Stimulated activated CD4-positive, alpha-beta T cell treated with anti-CD3 and anti-CD28 coated beads, Interleukin-2, amount 100 ng/mL, for 4 hours (primary cell): ENCODE data around the gene GPM6B.
"Not testable (repeated sequence)": the region's sequence is repeated elsewhere in the genome, so short reads cannot be mapped to it uniquely, and the experiment has no call there.

Source experiments
- DNase-seq: peaks from one replicate; pipeline ENCODE4 v3.0.0-alpha.2; 2020; ENCODE audit warnings: low read depth

GPM6B gene

DNA sequence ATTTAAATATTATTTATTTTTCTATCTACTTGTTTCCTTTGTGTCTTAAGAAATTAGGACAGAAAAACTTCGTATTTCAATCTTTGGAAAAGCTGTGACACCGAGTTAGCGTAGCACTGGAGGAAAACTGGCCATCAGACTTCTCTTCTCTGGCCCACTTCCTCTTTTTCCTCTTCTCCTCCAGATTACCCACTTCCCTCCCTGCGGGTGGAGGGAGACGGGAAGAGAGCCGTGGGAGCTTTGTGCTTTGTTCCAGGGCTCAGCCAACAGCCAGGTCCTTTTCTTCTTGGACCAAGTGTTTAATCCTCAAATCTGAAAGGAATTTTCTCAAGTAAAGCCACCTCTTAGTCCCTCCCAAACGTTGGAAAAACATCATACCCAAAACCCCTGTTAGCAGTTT lies 52.6 kb downstream of the GPM6B start:
- DNase-seq, result no peak

DNA sequence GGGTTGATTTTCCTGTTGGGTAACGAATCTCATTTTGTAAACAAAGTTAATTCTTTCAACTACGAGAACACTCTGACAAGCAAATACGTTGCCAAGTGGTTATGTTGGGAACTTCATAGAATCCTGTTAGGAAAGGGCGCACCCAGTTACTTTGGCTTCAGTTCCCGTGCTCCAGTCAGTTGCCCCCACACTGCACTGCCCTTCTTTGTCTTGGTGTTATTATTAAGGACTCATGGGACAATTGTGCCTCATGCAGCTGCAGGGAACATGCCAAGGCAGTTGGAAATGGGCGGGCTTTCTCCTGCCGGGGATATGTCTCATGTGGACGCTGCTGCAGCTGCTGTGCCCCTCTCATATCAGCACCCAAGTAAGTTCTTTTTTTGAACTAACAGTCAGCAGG lies 53.4 kb downstream of the GPM6B start:
- DNase-seq, result no peak

- no peak for DNase-seq
Observed at GRCh38 chrX:13761606-13762414, 55.1 kb downstream of the GPM6B start.

GRCh38 chrX:13760426-13760825 lies 56.5 kb downstream of the GPM6B start:
- DNase-seq, result no peak

DNA sequence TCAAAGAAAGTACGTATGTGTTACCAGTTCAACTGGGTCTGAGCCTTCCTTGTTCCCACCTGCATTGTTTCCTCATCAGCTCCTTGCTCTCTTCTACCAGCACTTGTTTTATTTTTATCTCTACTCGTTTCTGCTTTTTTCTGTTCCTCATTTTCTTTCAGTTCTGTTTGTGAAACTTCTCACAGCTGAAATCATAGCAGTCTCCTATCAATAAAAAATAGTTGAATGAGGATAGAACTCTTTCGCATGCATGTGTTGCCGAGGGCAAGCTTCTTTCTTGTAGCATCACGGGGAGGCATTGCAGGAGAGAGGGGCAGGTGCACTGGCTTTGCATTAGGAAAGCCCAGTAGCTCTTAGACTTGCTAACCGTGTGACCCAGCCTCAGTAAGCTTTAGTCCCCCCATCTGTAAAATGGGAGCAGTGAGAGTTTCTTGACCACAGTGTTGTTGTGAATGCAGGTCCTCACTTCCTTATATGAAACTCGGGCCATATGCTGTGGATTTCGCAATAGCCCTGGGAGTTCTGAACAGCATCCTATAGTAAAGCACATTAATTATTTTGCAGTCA lies 57.7 kb downstream of the GPM6B start:
- DNase-seq, result no peak

GRCh38 chrX:13756381-13756780 lies 60.5 kb downstream of the GPM6B start:
- no peak for DNase-seq

- no peak for DNase-seq
Observed at GRCh38 chrX:13755254-13755653, 61.6 kb downstream of the GPM6B start.

DNA sequence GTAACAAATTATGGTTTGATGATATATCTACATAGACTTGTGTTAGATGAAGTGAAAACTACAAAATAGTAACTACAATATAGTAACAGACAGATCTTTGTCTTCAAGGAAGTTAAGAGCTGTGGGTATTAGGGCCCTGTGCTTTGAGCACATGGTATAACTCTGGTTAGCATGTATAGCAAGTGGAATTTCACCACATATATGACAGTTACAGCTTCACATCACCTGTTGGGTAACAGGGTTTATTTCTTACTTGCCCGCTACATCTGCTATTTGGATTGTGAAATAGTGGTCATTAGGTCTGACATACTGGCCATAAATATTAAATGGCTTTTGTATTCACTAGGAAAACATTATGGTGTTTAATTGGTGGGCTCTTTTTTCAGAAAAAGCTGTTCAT lies 62.1 kb downstream of the GPM6B start:
- no peak for DNase-seq

DNA sequence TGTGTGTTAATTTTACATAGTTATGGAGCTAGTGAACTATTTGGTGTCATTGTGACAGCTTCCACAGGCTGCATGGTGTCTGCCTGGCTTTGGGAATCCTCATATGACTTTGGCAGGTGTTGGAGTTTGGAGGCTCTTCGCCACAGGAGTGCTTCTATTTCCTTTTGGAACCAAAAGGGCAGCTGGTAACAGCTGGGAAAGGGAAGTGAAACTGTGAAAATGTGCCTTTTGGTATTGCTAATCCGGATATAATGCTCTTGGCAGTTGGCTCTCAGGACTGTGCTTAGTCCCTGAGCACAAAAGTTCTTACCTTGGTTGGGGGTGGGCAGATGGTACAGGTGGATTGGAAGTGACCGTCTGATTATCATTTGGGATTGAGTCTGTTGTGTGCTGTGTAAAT lies 64.2 kb downstream of the GPM6B start:
- no peak for DNase-seq

DNA sequence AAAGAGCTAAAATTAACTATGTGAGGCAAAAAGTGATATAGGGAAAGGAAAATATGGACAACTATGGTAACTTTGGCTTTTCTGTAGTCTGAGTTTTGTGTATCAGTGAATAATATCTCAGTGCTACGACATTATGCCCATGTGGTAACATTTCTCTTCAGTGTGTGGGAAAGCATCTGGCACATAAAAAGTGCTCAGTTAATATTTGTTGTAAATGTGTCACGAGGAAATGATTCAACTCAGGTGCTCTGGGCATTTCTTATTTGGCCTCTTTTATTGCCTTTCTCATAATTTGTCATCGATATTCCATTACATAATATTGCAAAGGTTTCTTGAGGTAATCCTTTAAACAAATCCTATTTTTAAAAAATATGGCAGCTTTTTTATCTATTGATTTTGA lies 64.8 kb downstream of the GPM6B start:
- no peak for DNase-seq

DNA sequence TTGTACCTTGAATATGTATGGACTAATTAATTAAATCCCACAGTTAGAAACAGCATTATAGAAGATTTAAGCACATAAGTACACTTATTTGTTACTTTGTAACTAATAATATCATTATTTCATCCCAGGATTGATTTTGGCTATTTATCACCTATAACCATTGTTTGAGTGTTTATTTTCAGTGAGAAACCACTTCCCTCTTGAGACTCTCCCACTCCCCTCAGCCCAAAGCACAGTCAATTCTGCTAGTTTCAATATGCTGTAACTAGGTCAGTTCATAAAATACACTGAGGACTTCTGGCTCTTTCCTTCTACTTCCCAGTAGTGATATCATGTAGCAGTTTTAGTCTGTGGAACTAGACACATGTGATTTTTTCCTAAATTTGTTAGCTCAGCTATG lies 66.1 kb downstream of the GPM6B start:
- no peak for DNase-seq

- DNase-seq, result no peak
Observed at GRCh38 chrX:13750204-13750603, 66.7 kb downstream of the GPM6B start.

DNA sequence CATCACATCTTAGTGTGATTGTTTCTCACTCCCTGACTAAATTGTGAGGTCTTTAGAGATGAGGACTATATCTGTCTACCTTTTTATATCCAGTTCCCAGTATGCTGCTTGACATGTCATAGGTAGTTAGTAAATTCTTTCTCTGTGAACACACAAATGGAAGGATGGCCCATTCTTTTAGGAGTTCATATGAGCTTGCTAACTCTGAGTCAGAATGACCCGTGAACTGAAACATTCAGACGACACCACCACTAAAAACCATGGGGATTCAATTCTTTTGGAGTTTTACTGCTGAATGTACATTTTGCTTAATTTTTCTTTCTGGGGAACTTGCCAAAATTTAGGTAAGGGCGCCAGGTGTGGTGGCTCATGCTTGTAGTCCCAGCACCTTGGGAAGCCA lies 68.4 kb downstream of the GPM6B start:
- DNase-seq, result no peak

DNA sequence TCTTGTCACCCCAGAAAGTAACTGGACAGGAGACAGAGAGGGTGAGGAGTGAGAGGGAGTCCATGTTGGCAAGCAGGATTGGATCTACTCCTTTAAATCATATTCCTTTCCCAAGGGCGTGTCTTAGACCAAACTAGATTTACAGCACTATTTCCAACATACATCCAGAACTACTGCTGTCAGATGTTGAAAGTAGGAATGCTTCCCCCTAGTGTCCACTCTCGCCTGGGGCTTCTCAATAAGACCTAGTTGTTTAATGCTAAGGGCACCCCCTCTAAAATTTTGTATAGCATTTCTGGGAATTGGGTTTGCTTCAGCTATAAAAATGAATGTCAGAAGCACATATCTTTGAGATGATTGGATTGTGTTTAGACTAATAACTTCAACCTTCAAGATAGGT lies 69.1 kb downstream of the GPM6B start:
- no peak for DNase-seq

DNA sequence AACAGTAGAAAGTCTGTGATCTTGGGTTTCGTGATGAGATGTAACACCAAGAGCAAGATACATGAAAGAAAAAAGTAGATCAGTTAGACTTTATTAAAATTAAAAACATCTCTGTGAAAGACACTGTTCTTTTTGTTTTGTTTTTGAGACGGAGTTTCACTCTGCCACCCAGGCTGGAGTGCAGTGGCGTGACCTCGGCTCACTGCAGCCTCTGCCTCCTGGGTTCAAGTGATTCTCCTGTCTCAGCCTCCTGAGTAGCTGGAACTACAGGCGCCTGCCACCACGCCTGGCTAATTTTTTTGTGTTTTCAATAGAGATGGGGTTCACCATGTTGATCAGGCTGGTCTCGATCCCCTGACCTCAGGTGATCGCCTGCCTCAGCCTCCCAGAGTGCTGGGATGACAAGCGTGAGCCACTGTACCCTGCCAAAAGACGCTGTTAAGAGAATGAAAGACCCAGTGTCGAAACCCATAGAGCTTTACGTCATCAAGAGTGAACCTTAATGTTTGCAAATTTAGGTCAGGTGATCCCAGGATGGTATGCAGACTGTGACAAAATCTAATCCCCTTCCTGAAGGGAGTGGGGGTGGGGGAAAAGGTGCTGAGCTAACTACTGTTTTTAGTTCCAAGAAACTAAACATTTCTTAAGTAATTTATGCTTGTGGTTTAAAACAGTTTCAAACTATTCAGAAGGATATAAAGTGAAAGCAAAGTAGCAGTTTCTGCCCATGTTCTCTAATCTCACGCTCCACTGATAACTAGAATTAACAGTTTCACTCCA lies 74.3 kb downstream of the GPM6B start:
- DNase-seq, result peak; percentile 22

DNA sequence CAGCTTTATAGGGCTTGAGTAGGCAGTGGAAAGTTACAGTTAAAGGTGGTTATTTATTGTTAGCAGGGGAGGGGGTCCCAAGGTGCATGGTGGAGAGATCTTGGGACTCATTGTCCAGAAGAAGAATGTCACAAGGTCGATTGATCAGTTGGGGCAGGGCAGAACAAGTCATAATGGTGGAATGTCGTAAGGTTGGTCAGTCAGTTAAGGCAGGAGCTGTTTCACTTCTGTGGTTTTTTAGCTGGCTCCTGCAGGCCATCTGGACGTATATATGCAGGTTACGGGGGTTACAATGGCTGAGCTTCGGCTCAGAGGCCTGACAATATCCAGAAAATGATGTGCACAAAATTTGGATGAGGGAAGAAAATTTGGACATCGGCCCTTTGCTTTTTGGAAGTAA lies 75.2 kb downstream of the GPM6B start:
- DNase-seq, result no peak

DNA sequence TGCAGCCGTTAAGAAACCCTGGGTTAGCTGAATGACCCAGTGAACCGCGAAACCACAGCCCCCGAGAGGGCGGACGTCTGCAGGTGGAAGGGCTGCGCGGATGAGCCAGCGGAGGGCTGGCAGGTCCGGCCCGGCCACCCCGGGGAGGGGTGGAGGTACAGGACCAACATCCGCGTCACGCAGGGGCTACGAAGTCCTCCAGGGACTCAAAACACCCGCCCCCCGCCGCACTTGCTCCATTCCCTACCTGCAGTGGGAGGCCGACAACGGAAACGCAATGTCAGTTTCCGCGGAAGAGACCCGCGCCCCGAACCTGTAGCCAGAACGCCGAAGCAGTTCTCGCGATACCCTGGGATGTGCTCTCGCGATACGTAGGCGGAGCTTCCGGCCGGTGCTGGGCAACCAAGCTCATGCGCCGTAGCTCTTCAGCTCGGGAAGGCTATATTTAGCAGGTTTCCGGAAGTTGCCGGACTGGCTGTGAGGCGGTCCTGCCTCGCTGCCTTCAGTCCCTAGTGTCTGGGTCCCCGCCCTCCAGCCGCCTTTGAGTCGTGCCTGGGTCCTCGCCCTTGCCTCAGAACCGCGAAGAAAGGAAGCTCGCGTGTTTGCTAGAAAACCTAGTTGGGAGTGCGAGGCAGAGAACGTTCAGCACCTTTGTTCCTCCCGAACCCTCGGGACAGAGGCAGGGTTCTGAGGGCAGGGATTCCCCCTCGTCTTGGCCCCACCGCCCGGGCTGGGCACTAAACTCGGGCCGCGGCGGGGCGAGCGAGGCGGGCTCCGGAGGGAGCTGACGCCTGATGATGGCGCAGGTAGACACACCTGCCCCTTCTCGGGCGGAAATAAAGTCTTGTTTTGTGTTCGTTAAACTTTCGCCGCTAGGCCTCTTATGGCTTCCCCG lies 82.4 kb downstream of the GPM6B start, which contains the start of the genes OFD1 and TRAPPC2:
TSS of gene OFD1 (plus strand) at position 471 of the 895 bp plus-strand sequence. CDS start at position 795, 324 bp downstream.
TSS of gene TRAPPC2 (minus strand) at position 343 of the 895 bp plus-strand sequence. CDS start 14,657 bp downstream, outside the sequence.
- DNase-seq, result peak; percentile 84

- DNase-seq, result no peak
Observed at GRCh38 chrX:13733506-13733905, 83.4 kb downstream of the GPM6B start.

DNA sequence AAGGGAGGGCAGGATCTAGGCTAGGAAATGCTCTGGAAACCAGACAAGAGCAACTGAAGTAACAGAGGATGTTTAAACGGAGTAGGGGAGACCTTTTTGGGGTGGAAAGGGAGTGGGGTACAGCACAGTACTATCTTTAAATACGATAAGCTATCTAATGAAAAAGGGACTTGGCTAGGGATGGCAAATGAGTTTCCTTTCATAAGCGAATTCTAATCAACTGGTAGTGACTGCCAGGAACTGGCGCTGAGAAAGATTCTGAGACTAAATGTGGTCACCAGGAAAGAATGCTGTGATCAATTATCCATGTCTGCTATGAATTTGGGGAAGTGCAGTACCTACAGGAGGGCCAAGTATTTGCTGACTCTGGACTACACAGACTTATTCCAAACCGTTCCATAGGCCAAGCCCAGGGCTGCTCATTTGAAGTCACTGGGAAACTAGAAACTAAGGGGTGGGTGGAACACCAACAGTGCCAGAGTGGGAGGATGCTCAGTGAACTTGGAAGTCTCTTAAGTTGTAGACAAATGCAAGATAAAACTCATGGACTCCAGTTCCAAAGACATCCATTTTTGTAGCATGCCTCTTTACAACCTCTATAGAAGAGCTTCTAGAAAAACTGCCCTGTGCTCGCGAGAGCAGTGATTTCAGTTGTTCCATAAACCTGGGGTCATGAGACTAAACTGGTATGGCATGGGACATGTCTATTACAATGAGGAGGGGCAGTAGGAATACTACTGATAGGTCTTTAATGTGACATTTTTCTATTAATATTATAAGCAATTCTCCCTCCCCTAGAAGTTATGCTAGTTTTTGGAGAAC lies 84.4 kb downstream of the GPM6B start:
- no peak for DNase-seq

DNA sequence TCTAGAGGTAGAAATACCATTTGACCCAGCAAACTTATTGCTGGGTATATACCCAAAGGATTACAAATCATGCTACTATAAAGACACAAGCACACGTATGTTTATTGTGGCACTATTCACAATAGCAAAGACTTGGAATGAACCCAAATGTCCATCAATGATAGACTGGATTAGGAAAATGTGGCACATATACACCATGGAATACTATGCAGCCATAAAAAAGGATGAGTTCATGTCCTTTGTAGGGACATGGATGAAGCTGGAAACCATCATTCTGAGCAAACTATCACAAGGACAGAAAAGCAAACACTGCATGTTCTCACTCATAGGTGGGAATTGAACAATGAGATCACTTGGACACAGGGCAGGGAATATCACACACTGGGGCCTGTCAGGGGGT lies 86.4 kb downstream of the GPM6B start:
- not testable (repeated sequence) for DNase-seq

- not testable (repeated sequence) for DNase-seq
Observed at GRCh38 chrX:13726583-13726982, 90.3 kb downstream of the GPM6B start.
